Measurements from ENCODE around the gene BCL11A.

GRCh38 chr2:60438653-60439052, 114.8 kb downstream of the BCL11A start:
- TF ChIP-seq CTCF (IDR thresholded peaks at IDR 0.05; ENCODE audit: insufficient read depth, low read depth, low read length) (no peak), EZH2 (IDR thresholded peaks at IDR 0.05; ENCODE audit: insufficient read depth, low read length) (no peak)
